ENCODE measurements around the gene SEMA5A.

- TF ChIP-seq SIN3A (IDR thresholded peaks at IDR 0.05; ENCODE audit: borderline replicate concordance, insufficient read depth, low read depth, low read length) (no peak), CTCF (IDR thresholded peaks at IDR 0.05) (no peak), REST (IDR thresholded peaks at IDR 0.05; ENCODE audit: insufficient read depth in 1 of 2, low read depth in 2 of 2, low read length in 1 of 2) (no peak), POLR2AphosphoS5 (IDR thresholded peaks at IDR 0.05; ENCODE audit: low read depth, low read length) (no peak)
Observed at GRCh38 chr5:9052421-9052820, 493.5 kb downstream of the SEMA5A start.
